ENCODE data around the gene GABRB3.

The GABRB3 gene

GRCh38 chr15:26772154-26773066 lies at the start of gene GABRB3:
GABRB3 (minus strand) TSS chr15:26773066.
- no peak for DNase-seq (ENCODE audit: low read depth)

- DNase-seq (ENCODE audit: low read depth): no peak
Measured at GRCh38 chr15:26807517-26808427, 34.9 kb upstream of the GABRB3 start.

- no peak for DNase-seq (ENCODE audit: low read depth)
Measured at GRCh38 chr15:26806574-26806973, 33.7 kb upstream of the GABRB3 start.

GRCh38 chr15:26806151-26806550 lies 33.3 kb upstream of the GABRB3 start:
- no peak for DNase-seq (ENCODE audit: low read depth)

GRCh38 chr15:26805470-26805869 lies 32.6 kb upstream of the GABRB3 start:
- DNase-seq (ENCODE audit: low read depth): no peak

- DNase-seq (ENCODE audit: low read depth): no peak
Measured at GRCh38 chr15:26804063-26804804, 31.4 kb upstream of the GABRB3 start.

GRCh38 chr15:26790118-26790517 lies 17.3 kb upstream of the GABRB3 start:
- DNase-seq (ENCODE audit: low read depth): no peak

- no peak for DNase-seq (ENCODE audit: low read depth)
Measured at GRCh38 chr15:26781816-26782215, 8.9 kb upstream of the GABRB3 start.

- no peak for DNase-seq (ENCODE audit: low read depth)
Measured at GRCh38 chr15:26773917-26774316, 1.1 kb upstream of the GABRB3 start.

GRCh38 chr15:26773067-26773877 lies 406 bp upstream of the GABRB3 start:
- DNase-seq (ENCODE audit: low read depth): no peak

GRCh38 chr15:26771578-26772153 lies 1.2 kb downstream of the GABRB3 start:
- no peak for DNase-seq (ENCODE audit: low read depth)

- DNase-seq (ENCODE audit: low read depth): no peak
Measured at GRCh38 chr15:26771168-26771567, 1.7 kb downstream of the GABRB3 start.

- DNase-seq (ENCODE audit: low read depth): no peak
Measured at GRCh38 chr15:26767169-26767670, 5.6 kb downstream of the GABRB3 start.

GRCh38 chr15:26766262-26766661 lies 6.6 kb downstream of the GABRB3 start:
- no peak for DNase-seq (ENCODE audit: low read depth)

- DNase-seq (ENCODE audit: low read depth): no peak
Measured at GRCh38 chr15:26759986-26760385, 12.9 kb downstream of the GABRB3 start.

- DNase-seq (ENCODE audit: low read depth): no peak
Measured at GRCh38 chr15:26758079-26758478, 14.8 kb downstream of the GABRB3 start.

- no peak for DNase-seq (ENCODE audit: low read depth)
Measured at GRCh38 chr15:26757141-26757540, 15.7 kb downstream of the GABRB3 start.

GRCh38 chr15:26744894-26745293 lies 28.0 kb downstream of the GABRB3 start:
- no peak for DNase-seq (ENCODE audit: low read depth)

GRCh38 chr15:26739791-26740190 lies 33.1 kb downstream of the GABRB3 start:
- no peak for DNase-seq (ENCODE audit: low read depth)

- DNase-seq (ENCODE audit: low read depth): no peak
Measured at GRCh38 chr15:26738996-26739395, 33.9 kb downstream of the GABRB3 start.
